OCI-LY7 (cell line): Measurements from ENCODE around the gene ADPGK.

ENCODE experiments used
- CTCF ChIP-seq: fragments of 200-600 bp; sonication (generic); conservative IDR thresholded peaks from 2 replicates; pipeline ENCODE4 v1.5.1; 2014; ENCODE audit warnings: mild to moderate bottlenecking, antibody characterized with exemption, low read length, moderate library complexity, mixed read lengths
- EZH2phosphoT487 ChIP-seq: fragments of 200-600 bp; sonication (generic); IDR thresholded peaks from 2 replicates; pipeline ENCODE4 v1.6.1; 2018; ENCODE audit warnings: low read depth, borderline replicate concordance, mild to moderate bottlenecking, mixed run types, antibody characterized with exemption, low read length, moderate library complexity, mixed read lengths

GRCh38 chr15:72766025-72766424 lies 17.5 kb downstream of the ADPGK start:
- TF ChIP-seq CTCF (no peak), EZH2phosphoT487 (no peak)
